ENCODE measurements around the gene ZKSCAN3.
"Not testable (repeated sequence)": the region's sequence is repeated elsewhere in the genome, so short reads cannot be mapped to it uniquely, and the experiment has no call there.

Gene ZKSCAN3

GRCh38 chr6:28343898-28344677, 5.7 kb upstream of the ZKSCAN3 start:
- DNase-seq (ENCODE audit: low spot score) = no peak

DNA sequence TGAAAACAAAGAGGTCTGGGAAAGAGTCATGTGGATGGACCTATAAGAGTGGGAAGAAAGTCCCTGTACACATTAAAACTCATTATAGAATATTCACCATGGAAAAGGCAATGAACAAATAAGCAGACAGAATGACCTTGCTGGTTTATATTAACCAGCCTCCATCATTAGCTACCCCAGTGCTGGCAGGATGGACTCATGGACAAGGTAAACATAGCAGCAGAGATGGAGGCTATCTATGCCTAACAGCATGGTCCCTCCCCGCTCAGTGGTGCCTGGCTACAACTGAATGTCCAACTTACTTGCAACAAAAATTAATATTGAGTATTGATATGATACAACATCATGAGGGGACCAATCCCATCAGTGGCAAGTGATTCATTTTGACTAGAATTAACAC, 4.5 kb upstream of the ZKSCAN3 start:
- DNase-seq (ENCODE audit: low spot score) = no peak

- no peak for DNase-seq (ENCODE audit: low spot score)
These were observed 2.6 kb upstream of the ZKSCAN3 start for GRCh38 chr6:28347119-28347518.

GRCh38 chr6:28349344-28349891, 329 bp upstream of the ZKSCAN3 start:
- no peak for DNase-seq (ENCODE audit: low spot score)

- no peak for DNase-seq (ENCODE audit: low spot score)
These were observed 1.3 kb downstream of the ZKSCAN3 start for GRCh38 chr6:28351087-28351486.

DNA sequence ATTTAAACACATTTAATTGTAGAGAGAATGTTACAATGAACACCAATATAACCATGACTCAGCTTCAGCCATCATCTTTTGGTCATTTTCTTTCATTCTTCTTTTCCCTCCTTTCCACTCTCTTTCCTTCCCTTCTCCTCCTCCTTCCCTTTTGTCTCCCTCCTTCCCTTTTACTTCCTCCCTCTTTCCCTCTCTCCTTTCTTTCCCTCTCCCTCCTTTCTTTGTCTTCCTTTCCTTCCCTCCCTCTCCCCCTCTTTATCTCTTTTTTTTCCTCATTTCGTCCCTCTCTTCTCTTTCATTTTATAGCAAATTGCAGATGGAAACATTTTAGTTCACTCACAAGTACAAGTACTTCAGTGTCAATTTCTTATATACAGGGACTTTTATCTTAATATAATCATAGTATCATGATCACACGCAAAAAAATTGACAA, 1.8 kb downstream of the ZKSCAN3 start:
- DNase-seq (ENCODE audit: low spot score) = no peak

GRCh38 chr6:28353356-28353755, 3.6 kb downstream of the ZKSCAN3 start:
- DNase-seq (ENCODE audit: low spot score) = no peak

DNA sequence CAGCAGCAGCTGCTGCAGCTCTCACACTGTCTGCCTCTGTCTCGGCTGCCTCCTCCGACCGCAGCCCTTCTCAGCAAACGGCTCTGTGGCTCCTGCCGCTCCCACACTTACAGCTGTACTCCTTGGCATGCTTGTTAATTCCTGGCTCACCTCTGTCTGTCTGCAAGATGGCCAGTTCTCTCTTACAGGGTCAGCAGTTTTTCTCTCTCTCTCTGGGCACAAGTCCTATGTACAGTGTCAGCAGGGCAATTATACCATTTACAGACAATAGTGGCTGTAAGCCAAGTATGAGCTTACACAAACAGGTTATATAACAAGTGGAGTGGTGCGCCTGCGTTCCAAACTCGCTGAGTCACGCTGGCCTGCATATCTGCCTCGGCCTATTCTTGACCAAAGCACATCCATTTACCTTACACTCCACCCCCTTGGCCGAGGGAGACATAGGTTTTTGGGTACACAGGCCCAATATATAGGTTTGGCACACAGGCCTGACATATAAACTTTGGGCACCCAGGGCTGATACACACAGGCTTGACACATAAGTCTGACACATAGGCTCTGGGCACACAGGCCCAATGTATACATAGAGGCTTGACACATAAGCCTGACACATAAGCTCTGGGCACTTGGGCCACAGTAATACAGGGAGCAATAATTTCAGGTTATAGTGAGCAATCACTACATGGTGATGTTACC, 4.4 kb downstream of the ZKSCAN3 start:
- DNase-seq (ENCODE audit: low spot score) = no peak

GRCh38 chr6:28354688-28355554, 5.2 kb downstream of the ZKSCAN3 start:
- no peak for DNase-seq (ENCODE audit: low spot score)

DNA sequence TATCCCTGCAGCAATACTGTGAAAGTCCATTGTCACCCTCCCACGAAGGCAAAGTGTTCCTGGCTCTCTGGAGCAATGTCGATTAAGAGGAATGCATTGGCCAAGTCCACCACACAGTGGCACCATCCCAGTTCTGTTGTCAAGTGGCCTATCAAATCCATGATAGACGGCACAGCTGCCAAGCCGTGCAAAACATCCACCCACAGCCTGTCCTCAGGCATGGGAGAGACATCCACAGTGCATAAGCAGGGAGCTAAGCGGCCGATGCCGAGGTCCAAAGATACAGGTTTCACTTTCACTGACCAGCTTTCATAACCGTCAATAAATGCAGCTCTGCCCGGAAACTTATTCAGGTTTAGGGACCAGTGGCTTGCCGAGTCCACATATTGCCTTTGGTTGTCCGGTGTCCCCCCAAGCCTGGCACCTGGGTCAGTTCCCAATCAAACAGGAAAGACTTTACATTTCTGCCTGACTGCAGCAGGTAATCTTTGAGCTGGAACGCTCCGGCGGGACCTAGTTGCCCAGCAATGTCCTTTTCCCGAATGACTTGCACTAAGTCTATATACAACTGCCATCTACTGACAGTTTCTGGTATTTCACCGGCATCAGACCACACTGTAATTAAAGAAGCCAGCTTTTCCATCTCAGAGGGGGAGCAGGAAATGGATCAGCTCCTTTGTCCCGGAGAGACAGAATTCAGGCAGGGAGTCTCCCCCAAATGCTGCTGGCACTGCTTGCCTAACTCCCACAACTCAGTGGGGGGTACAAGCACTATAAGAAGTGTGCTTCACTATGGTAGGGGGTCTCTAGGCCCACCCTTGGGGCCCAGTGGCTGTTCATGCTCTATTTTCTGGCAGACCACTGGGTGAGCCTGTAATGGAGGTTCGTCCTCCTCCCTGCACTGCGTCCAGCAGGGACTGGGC, 6.3 kb downstream of the ZKSCAN3 start:
- peak; percentile 80 for DNase-seq (ENCODE audit: low spot score)

DNA sequence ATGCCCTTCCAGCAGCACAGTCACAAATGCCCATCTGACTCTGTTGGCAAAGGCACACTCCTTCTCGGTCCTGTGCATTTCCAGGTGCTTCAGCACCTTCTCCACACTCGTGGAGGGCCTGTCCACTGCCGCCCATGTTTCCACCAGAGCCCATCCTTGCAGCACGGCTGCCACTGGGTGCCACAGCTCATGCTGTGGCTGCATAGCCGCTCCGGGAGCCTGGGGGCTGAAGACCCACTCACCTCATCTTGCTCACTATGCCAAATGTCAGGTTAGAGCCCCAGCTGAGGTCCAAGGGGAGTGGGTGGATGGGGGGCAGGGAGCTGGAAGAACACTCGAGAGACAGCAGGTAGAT, 6.9 kb downstream of the ZKSCAN3 start:
- DNase-seq (ENCODE audit: low spot score) = no peak

GRCh38 chr6:28357036-28357435, 7.3 kb downstream of the ZKSCAN3 start:
- no peak for DNase-seq (ENCODE audit: low spot score)

GRCh38 chr6:28359562-28359961, 9.8 kb downstream of the ZKSCAN3 start:
- not testable (repeated sequence) for DNase-seq (ENCODE audit: low spot score)

DNA sequence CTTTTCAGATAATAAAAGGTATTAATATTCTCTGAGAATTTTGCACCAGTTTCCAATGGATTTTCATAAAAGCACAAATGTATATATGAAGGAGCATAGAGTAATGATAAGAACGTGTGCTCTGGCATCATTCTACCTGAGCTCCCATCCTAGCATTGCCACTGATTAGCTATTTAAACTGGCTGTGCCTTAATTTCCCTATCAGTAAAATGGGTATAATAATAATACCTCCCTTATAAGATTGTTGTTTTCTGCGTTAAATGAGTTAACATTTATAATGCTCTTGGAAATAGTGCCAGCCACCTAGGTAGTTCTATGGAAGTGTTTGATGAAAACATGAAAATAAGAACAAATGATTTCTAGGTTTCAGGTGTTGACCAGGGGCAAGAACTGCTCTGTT, 11.2 kb downstream of the ZKSCAN3 start:
- no peak for DNase-seq (ENCODE audit: low spot score)

- DNase-seq (ENCODE audit: low spot score) = not testable (repeated sequence)
These were observed 15.8 kb downstream of the ZKSCAN3 start for GRCh38 chr6:28365590-28365989.

DNA sequence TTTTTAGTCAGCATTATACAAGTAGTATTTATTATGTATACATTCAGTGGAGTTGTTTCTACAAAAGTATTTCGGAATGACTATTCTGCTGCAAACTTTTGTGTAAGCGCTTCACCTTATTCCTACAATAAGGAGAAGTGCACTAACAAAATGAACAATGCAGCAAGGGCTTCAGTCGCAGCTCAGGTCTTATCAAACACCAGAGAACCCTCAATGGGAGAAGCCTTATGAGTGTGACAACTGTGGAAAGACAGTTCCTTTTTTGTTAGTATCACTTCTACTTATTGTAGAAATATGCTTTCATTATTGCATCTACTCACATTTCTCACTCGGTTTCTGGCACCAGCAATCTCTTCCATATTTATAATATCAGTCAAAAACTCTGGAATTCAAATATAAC, 18.8 kb downstream of the ZKSCAN3 start:
- no peak for DNase-seq (ENCODE audit: low spot score)

DNA sequence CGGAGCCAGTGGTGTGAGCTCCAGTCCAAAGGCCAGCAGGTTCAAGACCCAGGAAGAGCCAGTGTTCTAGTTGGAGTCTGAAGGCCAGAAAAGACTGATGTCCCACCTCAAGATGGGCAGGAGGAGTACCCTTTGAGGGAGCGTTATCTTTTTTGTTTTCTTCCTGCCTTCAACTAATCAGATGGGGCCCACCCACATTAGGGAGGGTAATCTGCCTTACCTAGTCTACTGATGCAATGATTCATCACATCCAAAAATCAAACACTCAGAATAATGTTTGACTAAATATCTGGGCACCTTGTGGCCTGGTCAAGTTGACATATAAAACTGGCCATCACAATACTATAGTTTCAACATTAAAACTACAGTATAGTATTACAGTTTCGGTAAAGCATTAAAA, 19.7 kb downstream of the ZKSCAN3 start:
- no peak for DNase-seq (ENCODE audit: low spot score)

- DNase-seq (ENCODE audit: low spot score) = no peak
These were observed 20.7 kb downstream of the ZKSCAN3 start for GRCh38 chr6:28370440-28370839.

DNA sequence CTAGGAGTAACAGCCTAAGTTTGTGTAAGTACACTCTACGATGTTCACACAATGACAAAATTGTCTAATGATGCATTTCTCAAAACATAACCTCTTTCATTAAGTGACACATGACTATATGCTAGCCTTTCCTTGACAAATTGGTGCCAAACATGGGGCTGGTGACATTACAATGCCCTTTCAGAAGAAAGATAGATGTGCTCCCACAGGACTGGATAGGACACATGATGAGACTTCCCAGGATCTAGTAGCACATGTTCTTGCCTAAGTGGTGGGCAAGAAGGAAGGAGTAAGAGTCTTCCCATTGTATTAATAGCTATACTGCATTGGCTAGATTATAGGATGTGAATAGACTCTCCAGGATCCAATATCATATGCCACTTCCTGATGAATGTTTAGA, 21.5 kb downstream of the ZKSCAN3 start:
- no peak for DNase-seq (ENCODE audit: low spot score)

DNA sequence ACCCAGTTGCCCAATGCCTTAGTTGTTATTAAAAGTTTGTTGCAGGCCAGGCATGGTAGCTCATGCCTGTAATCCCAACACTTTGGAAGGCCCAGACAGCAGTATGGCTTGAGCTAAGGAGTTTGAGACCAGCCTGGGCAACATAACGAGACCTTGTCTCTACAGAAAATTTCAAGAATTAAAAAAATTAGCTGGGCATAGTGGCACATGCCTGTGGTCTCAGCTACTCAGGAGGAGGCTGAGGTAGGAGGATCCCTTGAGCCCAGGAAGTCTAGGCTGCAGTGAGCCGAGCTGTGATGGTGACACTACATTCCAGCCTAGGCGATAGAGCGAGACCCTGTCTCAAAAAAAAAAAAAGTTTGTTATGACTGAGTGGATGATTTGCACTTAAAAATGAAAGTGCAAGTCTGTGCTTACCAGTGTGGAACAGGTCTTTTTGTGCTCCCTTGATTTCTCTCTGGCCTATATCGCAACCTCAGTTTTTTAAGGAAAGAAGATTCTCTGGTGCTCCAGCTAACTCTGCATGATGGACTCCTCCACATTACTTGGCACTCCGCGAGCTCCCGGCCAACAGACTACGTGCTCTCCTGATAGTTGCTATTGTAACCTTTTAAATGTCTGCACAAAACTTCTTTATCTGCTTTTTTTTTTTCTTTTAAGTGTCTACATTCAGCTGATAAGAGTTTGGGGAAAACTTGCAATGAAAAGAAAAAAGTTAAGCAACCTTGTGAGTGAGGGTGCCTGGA, 22.1 kb downstream of the ZKSCAN3 start:
- DNase-seq (ENCODE audit: low spot score) = no peak

GRCh38 chr6:28373925-28374324, 24.2 kb downstream of the ZKSCAN3 start:
- no peak for DNase-seq (ENCODE audit: low spot score)
